Right cardiac atrium (tissue), 5 donors: Measurements from ENCODE around the gene TCERG1L. TPM values are rescaled to one million over a fixed set of nuclear protein-coding genes. Genes with fewer than 3 reads are reported as not detected.
A peak's percentile ranks its signal among the peaks of the same experiment; 100 is the strongest.

ENCODE experiments used
- ATAC-seq, 2 donors: fragments of 200-7000 bp; cut with Tn5 transposase; one replicate each; pipeline versions ENCODE4 v1.8.0 to v1.9.1; 2020; ENCODE audit warnings: moderate library complexity in 2 of 2, mild to moderate bottlenecking in 1 of 2
- DNase-seq, 3 donors: peaks; one replicate each; pipeline ENCODE4 v3.0.0-alpha.2; 2020
- H3K27ac ChIP-seq: one replicate; pipeline ENCODE4 v1.5.1; 2013; ENCODE audit warnings: mild to moderate bottlenecking, low read length, control low read depth, moderate library complexity
- H3K27me3 ChIP-seq: one replicate; pipeline ENCODE4 v1.6.1; 2013; ENCODE audit not compliant: control insufficient read depth, insufficient read depth
- H3K4me1 ChIP-seq: one replicate; pipeline ENCODE4 v1.6.1; 2013; ENCODE audit warnings: low read length; ENCODE audit not compliant: control insufficient read depth, insufficient read depth
- H3K4me3 ChIP-seq: one replicate; pipeline ENCODE4 v1.5.1; 2013; ENCODE audit warnings: low read length, control low read depth
- H3K9me3 ChIP-seq: one replicate; pipeline ENCODE4 v1.6.1; 2013; ENCODE audit warnings: low read length; ENCODE audit not compliant: control insufficient read depth
- WGBS: extraction: QIAGEN DNeasy Blood & Tissue Kit; methylation state at CpG from one replicate; pipeline ENCODE4 v1.1.7; 2013; 5-methylcytosine and 5-hydroxymethylcytosine counted together
- intact Hi-C, 4 donors: fragments of 100-400 bp; cut with DNase I; formaldehyde crosslinking; loops; one replicate each; pipeline versions ENCODE4 v1.11.0 to v1.14.0; 2022 to 2023
- polyA plus RNA-seq: library from polyadenylated mRNA; stranded (reverse); fragments of 200-250 nt; gene quantifications from one replicate; pipeline ENCODE4 v1.2.3, GENCODE V29; 2013
- total RNA-seq, 4 donors: library from RNA; stranded (reverse); fragmentation: NEBNext Ultra II Directional; extraction: Animal tissue kit (Norgen Biotek cat#: 25700); gene quantifications; one replicate each; pipeline ENCODE4 v1.2.1, GENCODE V29; 2021
- donor health status: healthy with polysubstance abuse.
- donor health status: DM: no; HTN: yes; CAD: no.
- donor health status: DM: no; HTN: no; CAD: no.
- donor health status: DM: no; HTN: yes; CAD: no; lungs with severe emphysema.
- donor health status: DM: yes; HTN: yes; CAD: no.

TCERG1L gene
- total and polyA plus RNA-seq, 5 donors, result not detected

DNA sequence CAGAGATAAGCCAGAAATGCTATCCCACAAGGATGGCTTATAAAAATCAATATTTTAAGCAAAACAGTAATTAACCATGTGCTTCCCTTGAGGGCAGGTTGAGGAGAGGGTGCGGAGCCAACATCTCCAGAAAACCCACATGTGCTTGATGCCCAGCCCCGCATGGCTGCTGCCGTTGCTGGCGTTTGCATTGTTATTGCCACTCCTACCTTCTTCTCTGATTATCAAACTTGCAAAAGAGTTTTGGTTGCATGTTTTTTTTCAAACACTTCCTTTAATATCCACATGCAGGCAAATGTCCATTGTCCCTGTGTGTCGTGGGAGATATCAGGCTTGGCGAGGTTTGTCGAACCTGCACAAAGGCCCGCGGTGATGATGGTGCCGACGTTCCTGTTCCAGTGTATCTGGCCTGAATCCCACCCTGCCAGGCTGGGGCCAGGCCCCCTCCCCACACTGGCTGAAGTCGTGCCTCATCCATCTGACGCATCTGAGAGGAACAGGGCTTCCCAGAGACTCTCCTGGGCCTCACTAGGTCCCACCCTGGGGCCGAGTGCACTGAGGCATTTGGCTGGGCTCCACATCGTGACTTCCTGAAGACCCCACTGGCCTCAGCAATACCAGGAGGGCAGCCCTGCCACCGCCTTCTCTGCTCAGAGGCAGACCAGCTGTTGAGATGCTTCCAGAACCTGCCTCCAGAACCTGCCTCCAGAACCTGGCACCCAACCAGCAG, 40.9 kb downstream of the TCERG1L start:
- no peaks in the 10 kb centered on the region for H3K4me1 ChIP-seq
- ATAC-seq (no peak), DNase-seq (no peak)
- no peaks in the 10 kb centered on the region for H3K9me3 ChIP-seq
- H3K27me3 ChIP-seq, result no peaks in the 10 kb centered on the region
- H3K27ac ChIP-seq, result no peak overlapping the region
- WGBS, result 38% methylated on average over 16 of the region's 16 CpGs
- intact Hi-C loops, result no loop called here
- H3K4me3 ChIP-seq, result no peak overlapping the region

DNA sequence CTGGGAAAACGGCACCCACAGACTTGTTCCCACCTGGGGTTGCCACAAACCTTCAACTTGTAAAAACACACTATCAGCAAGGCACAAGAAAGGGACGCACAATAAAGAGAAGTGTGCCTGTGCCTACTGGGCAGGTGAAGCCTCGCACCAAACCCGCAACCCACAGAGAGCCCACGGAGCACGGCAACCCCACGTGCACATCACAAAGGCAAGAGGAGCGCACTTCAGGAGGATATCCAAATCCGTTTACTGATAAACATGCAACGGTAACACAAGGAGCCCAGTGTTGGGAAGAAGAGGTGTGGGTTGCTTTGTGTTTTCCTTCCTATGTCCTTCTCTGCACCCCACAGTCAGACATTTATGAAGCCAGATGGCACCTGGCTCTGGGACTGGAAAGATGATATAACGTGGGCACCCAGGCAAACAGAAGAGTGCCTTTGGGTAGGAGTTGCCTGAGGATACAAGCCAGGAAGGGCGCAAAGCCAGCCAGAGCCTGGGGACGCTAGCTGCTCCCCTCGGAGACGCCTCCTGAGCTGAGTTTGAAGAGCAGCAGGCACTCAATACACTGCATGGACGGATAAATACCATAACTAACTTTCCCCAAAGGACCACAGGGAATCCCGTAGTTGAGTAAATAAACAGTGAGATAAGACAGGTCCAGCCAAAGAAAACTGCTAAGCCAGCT, 41.6 kb downstream of the TCERG1L start:
- ATAC-seq, result no peak
- no peaks in the 10 kb centered on the region for H3K9me3 ChIP-seq
- WGBS, result 41% methylated on average over 17 of the region's 17 CpGs
- no peak overlapping the region for H3K27ac ChIP-seq
- H3K27me3 ChIP-seq, result no peaks in the 10 kb centered on the region
- no peak for DNase-seq
- intact Hi-C loops, result no loop called here
- no peak overlapping the region for H3K4me3 ChIP-seq
- no peaks in the 10 kb centered on the region for H3K4me1 ChIP-seq

DNA sequence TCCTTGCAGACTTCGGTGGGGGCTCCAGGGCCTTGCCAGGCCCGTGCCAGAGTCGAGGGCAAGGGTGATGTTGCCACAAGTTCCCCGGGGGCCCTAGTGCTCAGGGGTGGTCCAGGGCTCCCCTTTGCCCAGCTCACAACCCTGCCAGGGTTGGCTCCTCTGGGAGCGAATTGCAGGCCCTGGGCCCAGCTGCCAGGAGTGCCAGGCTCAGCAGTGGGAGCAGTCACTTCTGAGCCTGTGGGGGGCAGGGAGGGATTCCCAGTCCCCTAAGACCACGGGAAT, 43.8 kb downstream of the TCERG1L start:
- 86% methylated on average over 6 of the region's 6 CpGs for WGBS

DNA sequence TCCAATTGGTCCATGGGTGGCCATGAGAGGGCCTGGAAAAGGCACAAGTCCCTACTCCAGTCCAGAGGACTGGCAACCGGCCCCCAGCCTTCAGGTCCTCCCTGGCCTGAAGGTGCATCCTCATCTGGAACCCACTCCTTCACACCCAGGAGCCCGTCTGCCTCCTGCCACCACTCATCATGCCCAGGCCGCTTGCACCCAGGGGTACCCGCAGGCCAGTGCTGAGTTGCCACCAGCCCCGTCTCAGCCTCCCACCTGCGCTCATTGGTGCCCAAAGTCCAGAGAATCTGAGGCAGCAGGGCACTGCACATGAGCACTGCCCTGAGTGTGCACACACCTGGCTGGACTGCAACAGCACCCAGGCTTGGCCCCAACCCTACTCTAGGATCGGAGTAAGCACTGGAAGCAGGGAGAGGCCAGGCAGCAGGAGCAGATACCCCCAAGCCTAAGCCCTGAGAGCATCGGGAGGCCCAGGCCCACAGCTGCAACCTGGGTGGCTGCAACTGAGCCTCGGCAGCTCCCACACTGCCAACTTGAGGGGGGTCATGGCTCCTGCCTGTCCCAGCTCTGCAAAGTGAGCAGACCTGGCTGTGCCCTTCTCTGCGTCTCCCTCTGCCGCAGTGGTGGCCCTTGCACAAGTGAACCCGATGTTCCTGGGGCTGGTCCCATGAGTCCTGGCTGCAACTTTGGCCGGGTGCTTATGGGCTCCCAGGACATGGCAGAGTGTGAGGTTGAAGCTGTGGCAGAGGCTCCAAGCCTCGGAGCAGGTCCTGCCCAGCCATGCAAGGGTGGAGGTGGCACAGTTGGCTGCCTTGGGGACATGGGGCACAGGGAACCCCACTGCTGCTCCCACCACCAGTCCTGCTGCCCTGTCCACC, 44.3 kb downstream of the TCERG1L start:
- no peaks in the 10 kb centered on the region for H3K4me1 ChIP-seq
- 88% methylated on average over 14 of the region's 14 CpGs for WGBS
- no peak overlapping the region for H3K4me3 ChIP-seq
- intact Hi-C loops, result no loop called here
- DNase-seq (no peak), ATAC-seq (no peak)
- H3K27ac ChIP-seq, result no peak overlapping the region
- H3K9me3 ChIP-seq, result no peaks in the 10 kb centered on the region
- no peaks in the 10 kb centered on the region for H3K27me3 ChIP-seq

More for the DNA sequence above, 43.8 kb downstream of the TCERG1L start:
- DNase-seq (no peak), ATAC-seq (peak in 1 of 2 donors; percentile 33)
- intact Hi-C loops, result no loop called here
- Histone ChIP-seq H3K4me3 (no peak overlapping the region), H3K9me3 (no peaks in the 10 kb centered on the region), H3K27me3 (no peaks in the 10 kb centered on the region), H3K4me1 (no peaks in the 10 kb centered on the region), H3K27ac (no peak overlapping the region)

DNA sequence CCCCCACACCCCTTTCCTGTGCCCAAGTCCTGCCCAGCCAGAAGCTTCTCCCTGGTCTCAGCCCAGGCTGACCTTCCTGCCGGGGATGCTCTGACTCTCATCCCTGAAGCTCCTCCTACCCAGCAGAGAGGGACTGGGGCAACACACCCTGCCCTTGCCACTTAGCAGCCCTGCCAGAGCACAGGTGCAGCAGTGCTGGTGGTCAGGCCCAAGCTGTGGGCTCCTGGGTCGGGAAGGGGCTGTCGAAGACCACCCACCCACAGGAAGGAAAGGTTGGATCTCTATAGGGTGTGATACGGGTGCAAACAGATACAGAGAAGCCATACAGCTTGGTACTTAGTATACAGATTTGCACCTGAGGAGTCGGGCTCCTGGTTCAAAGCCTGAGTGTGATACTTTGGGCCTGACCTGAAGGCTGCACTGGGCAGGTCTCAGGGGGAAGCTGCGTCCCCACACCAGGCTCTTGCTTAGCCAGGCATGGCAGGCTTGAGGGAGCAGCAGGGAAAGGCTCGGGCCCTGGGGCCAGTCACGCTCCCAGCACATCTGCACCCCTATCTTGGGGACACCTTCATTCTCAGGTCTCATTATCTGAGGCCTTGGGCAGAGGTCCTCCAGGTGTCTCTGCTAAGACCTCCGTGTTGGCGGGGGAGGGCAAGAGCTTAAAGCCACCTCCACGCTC, 47.3 kb downstream of the TCERG1L start:
- WGBS, result 84% methylated on average over 11 of the region's 11 CpGs
- Histone ChIP-seq H3K4me3 (no peak overlapping the region), H3K9me3 (no peaks in the 10 kb centered on the region), H3K27ac (no peak overlapping the region), H3K4me1 (no peaks in the 10 kb centered on the region), H3K27me3 (no peaks in the 10 kb centered on the region)
- DNase-seq (peak in 1 of 3 donors; percentile 8), ATAC-seq (no peak)
- intact Hi-C loops, result no loop called here

DNA sequence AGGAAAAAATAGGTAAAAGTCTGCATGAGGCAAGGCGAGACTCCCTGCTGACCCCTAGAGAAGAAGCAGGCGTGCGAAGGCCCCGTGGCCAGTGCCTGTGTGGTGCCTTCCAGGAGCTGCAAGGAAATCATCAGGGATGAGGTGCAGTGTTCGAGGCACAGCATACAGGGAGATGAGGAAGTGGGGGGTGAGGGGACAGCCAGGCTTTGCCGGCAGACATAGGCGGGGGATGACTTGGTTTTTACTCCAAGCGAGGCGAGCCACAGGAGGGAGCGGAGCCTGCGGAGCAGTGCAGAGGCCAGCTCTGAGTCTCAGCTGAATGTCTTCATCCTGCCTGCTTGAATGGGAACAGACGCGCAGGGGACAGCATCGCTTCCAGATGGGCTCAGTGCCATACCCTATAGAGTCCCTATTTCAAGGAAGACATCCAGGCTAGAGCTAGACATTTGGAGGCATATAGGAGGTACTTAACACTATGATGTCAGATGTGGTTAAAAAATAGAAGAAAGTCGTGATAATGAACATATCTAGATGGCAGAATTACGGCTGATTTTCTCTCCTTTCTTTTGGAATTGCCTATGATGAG, 49.5 kb downstream of the TCERG1L start:
- Histone ChIP-seq H3K27ac (no peak overlapping the region), H3K4me3 (no peak overlapping the region), H3K27me3 (no peaks in the 10 kb centered on the region), H3K9me3 (no peaks in the 10 kb centered on the region), H3K4me1 (no peaks in the 10 kb centered on the region)
- intact Hi-C loops, result no loop called here
- ATAC-seq (no peak), DNase-seq (peak in 1 of 3 donors; percentile 14)
- WGBS, result 71% methylated on average over 16 of the region's 16 CpGs

DNA sequence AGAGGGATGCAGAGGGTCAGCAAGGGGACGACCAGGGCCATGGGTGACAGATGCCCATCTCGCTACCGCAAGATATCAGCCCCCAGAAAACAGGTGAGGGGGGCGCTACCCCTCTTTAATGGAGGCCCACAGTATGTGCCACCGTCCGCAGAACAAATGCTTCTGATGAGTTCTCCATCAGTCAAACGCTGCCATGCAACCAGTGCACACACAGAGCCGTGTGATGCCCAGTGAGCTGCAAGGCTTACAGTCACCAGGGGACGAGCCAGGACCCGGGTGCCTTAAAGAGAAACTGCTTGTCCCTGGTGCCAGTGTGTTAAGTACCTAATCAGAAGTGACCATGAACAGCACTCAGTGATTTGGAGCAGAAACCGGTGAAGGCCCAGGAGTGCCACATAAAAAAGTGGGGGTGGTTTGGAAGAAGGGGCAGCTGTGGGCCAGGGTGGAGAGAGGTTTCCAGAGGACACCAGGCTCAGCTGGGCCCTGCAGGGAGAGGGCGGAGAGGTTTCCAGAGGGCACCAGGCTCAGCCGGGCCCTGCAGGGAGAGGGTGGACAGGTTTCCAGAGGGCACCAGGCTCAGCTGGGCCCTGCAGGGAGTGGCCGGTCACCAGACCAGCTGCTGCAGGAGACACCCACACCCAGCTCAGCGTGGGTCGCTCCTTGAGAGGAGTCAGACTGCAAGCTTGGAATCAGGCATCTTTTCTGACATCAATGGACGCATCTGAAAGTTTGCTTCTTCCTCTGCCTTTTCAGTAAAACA, 50.9 kb downstream of the TCERG1L start:
- H3K4me1 ChIP-seq, result no peaks in the 10 kb centered on the region
- WGBS, result 86% methylated on average over 17 of the region's 17 CpGs
- H3K9me3 ChIP-seq, result no peaks in the 10 kb centered on the region
- H3K4me3 ChIP-seq, result no peak overlapping the region
- ATAC-seq (no peak), DNase-seq (peak in 1 of 3 donors; percentile 26)
- intact Hi-C loops, result no loop called here
- no peaks in the 10 kb centered on the region for H3K27me3 ChIP-seq
- H3K27ac ChIP-seq, result no peak overlapping the region

DNA sequence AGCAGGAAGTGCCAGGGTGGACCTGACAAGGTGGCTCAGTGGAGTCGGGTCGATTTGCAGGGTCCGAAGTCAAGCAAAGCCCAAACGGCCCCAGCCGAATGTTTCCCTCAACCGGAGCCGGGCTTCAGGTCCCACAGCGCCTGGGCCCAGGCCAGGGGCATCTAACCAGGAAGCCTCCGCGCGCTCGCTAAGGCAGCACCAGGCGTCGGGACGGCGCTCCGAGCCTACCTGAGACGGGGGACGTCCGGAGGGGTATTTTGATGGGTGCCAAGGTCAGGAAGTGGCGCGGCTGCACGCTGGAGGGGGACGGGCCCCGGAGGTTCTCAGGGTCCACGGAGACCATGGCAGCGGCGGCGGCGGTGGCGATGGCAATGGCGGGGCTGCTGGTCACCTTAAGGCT, 51.5 kb downstream of the TCERG1L start:
- 94% methylated on average over 32 of the region's 32 CpGs for WGBS
- H3K4me1 ChIP-seq, result no peaks in the 10 kb centered on the region
- H3K9me3 ChIP-seq, result no peaks in the 10 kb centered on the region
- H3K27ac ChIP-seq, result no peak overlapping the region
- no peak for DNase-seq
- no peak for ATAC-seq
- H3K27me3 ChIP-seq, result no peaks in the 10 kb centered on the region
- no peak overlapping the region for H3K4me3 ChIP-seq
- intact Hi-C loops, result no loop called here

DNA sequence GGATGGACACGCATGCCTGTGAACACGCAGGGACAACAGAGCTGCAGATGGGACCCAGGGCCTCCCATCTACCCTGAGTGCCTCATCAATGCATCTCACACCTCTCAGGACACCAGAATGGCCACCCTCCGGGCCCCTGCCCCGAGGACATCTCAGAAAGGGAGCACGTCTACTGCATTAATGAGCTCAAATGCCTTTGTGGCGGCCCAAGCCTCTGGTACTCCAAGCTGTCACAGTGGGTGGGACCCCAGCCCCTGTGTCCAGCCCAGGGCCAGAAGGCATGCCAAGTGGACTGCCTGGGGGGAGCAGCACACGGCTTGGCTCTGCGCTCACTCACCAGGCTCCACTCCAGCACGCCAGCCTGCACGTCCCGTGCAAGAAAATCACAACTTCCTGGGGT, 52.0 kb downstream of the TCERG1L start:
- 75% methylated on average over 11 of the region's 11 CpGs for WGBS
- no peaks in the 10 kb centered on the region for H3K9me3 ChIP-seq
- no peak overlapping the region for H3K27ac ChIP-seq
- no peak overlapping the region for H3K4me3 ChIP-seq
- DNase-seq (no peak), ATAC-seq (no peak)
- no peaks in the 10 kb centered on the region for H3K27me3 ChIP-seq
- intact Hi-C loops, result no loop called here
- no peaks in the 10 kb centered on the region for H3K4me1 ChIP-seq

DNA sequence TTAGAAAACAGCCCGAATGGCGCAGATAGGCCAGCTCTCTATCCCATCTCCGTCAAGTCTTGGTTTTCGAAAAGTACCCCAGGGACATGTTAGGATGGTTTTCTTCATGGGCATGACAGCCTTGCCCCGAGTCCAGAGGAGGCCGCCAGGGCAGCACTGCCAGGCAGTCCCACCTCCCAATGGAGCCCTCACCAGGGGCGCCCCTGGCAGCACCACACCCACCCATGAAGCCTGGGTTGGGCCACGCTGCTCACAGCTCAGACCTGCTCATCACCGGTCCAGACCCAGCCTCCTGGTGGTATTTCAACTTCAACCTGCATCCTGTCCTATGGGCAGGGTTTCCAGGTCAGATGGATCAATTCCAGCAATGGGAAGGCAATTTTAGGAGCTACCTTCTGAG, 53.3 kb downstream of the TCERG1L start:
- H3K27ac ChIP-seq, result no peak overlapping the region
- no peak for DNase-seq
- intact Hi-C loops, result no loop called here
- H3K27me3 ChIP-seq, result no peaks in the 10 kb centered on the region
- no peaks in the 10 kb centered on the region for H3K9me3 ChIP-seq
- 91% methylated on average over 9 of the region's 9 CpGs for WGBS
- no peak overlapping the region for H3K4me3 ChIP-seq
- no peak for ATAC-seq
- no peaks in the 10 kb centered on the region for H3K4me1 ChIP-seq
